Breast epithelium (tissue), 3 donors: ENCODE data around the gene PKIB.

ENCODE experiments used
- CTCF ChIP-seq, 3 donors: fragments of 450-650 bp; IDR thresholded peaks; one replicate each; pipeline ENCODE4 v1.5.1; 2016 to 2017; ENCODE audit warnings: antibody characterized with exemption in 3 of 3, mild to moderate bottlenecking in 3 of 3, moderate library complexity in 3 of 3
- POLR2A ChIP-seq: fragments of 450-650 bp; IDR thresholded peaks from one replicate; pipeline ENCODE4 v1.6.1; 2016; ENCODE audit warnings: antibody characterized with exemption, mild to moderate bottlenecking, moderate library complexity
- POLR2AphosphoS5 ChIP-seq, 3 donors: sonication (generic); formaldehyde crosslinking; IDR thresholded peaks; one replicate each; pipeline ENCODE4 v1.6.1; 2017; ENCODE audit warnings: antibody characterized with exemption in 3 of 3

GRCh38 chr6:122619309-122619708 lies 9.1 kb downstream of the PKIB start:
- TF ChIP-seq CTCF (IDR thresholded peaks at IDR 0.05) (no peak), POLR2A (no peak), POLR2AphosphoS5 (IDR thresholded peaks at IDR 0.05) (no peak)
